GM23248 (cell line): Measurements from ENCODE around the gene CCDC186.

Experiments
- EZH2 ChIP-seq: fragments of 200-600 bp; sonication (generic); IDR thresholded peaks from 2 replicates; pipeline ENCODE4 v1.6.1; 2018; ENCODE audit warnings: antibody characterized with exemption, mild to moderate bottlenecking; ENCODE audit not compliant: insufficient read depth, poor library complexity, severe bottlenecking
- EZH2phosphoT487 ChIP-seq: fragments of 200-600 bp; sonication (generic); IDR thresholded peaks from 2 replicates; pipeline ENCODE4 v1.6.1; 2018; ENCODE audit warnings: antibody characterized with exemption, moderate library complexity, mild to moderate bottlenecking, low read depth; ENCODE audit not compliant: insufficient read depth

- TF ChIP-seq EZH2phosphoT487 (no peak), EZH2 (no peak)
Observed at GRCh38 chr10:114167985-114168384, 6.0 kb downstream of the CCDC186 start.
